NB4 (cell line): ENCODE results near the gene FAM3D.

ENCODE experiments used
- POLR2A ChIP-seq: IDR thresholded peaks from 2 replicates; pipeline ENCODE4 v1.6.1; 2011; ENCODE audit warnings: mild to moderate bottlenecking; ENCODE audit not compliant: insufficient read length; ENCODE audit errors: extremely low read depth
- TF ChIP-seq, protein P1 (sequence below): IDR thresholded peaks from one replicate; pipeline ENCODE4 v1.5.1; 2012; ENCODE audit warnings: low read depth, low read length

DNA sequence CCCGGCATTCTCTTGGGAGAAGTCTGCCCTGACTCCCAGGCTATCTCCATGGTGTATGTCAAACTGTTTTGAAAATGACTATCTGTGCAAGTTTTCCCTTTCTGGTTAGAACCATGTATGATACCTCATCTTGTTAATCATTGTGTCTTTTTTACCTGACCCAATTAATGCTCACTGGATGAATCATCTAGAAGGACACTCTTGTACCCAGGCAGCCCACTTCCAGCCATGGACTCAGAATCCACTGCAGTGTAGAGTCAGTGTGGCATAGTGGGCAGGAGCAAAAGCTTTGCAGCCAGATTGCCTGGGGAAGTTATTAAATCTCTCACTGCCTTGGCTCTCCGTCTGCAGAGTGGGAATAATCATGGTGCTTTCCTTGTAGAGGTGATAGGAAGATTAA is 1.2 kb downstream of the FAM3D start:
- TF ChIP-seq POLR2A: no peak
- TF ChIP-seq, protein P1, sequence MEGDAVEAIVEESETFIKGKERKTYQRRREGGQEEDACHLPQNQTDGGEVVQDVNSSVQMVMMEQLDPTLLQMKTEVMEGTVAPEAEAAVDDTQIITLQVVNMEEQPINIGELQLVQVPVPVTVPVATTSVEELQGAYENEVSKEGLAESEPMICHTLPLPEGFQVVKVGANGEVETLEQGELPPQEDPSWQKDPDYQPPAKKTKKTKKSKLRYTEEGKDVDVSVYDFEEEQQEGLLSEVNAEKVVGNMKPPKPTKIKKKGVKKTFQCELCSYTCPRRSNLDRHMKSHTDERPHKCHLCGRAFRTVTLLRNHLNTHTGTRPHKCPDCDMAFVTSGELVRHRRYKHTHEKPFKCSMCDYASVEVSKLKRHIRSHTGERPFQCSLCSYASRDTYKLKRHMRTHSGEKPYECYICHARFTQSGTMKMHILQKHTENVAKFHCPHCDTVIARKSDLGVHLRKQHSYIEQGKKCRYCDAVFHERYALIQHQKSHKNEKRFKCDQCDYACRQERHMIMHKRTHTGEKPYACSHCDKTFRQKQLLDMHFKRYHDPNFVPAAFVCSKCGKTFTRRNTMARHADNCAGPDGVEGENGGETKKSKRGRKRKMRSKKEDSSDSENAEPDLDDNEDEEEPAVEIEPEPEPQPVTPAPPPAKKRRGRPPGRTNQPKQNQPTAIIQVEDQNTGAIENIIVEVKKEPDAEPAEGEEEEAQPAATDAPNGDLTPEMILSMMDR: no peak
